Calu3 (cell line): ENCODE measurements around the gene CMPK1. TPM values are rescaled to one million over a fixed set of nuclear protein-coding genes. Genes with fewer than 3 reads are reported as not detected.
"Not testable (repeated sequence)": the region's sequence is repeated elsewhere in the genome, so short reads cannot be mapped to it uniquely, and the experiment has no call there.

Experiments used
- Bru-seq: library from RNA; stranded (reverse); fragments of 400-500 nt; gene quantifications from one replicate; lab custom pipeline; 2021; lab: Mats Ljungman, UMichigan
- BruChase-seq, 2 experiments: library from RNA; stranded (reverse); fragments of 400-500 nt; gene quantifications; one replicate each; lab custom pipeline; 2021; lab: Mats Ljungman, UMichigan
- BruUV-seq: library from RNA; stranded (reverse); fragments of 400-500 nt; replicated peaks from 2 replicates; lab custom pipeline; 2021; lab: Mats Ljungman, UMichigan
- CTCF ChIA-PET: fragments of 300-600 bp; sonication (Branson Sonifier 250); formaldehyde crosslinking; loops from one replicate; lab custom pipeline; 2022; ENCODE audit warnings: antibody characterized with exemption; lab: Charles Lee
- DNase-seq: peaks from one replicate; pipeline ENCODE4 v3.0.0; 2022
- H3K27ac Mint-ChIP-seq: one replicate; pipeline ENCODE4 v1.8.0; 2022; ENCODE audit warnings: mixed read lengths; ENCODE audit not compliant: unreplicated experiment
- H3K27me3 Mint-ChIP-seq: one replicate; pipeline ENCODE4 v1.8.0; 2022; ENCODE audit warnings: mixed read lengths; ENCODE audit not compliant: unreplicated experiment
- H3K36me3 Mint-ChIP-seq: one replicate; pipeline ENCODE4 v1.8.0; 2022; ENCODE audit warnings: mild to moderate bottlenecking, moderate library complexity, mixed read lengths; ENCODE audit not compliant: insufficient read depth, unreplicated experiment
- H3K4me1 Mint-ChIP-seq: one replicate; pipeline ENCODE4 v1.8.0; 2022; ENCODE audit warnings: mild to moderate bottlenecking, low read depth, mixed read lengths; ENCODE audit not compliant: unreplicated experiment
- H3K4me3 Mint-ChIP-seq: one replicate; pipeline ENCODE4 v1.8.0; 2022; ENCODE audit warnings: mild to moderate bottlenecking, low read depth, moderate library complexity, mixed read lengths; ENCODE audit not compliant: unreplicated experiment
- H3K9me3 Mint-ChIP-seq: one replicate; pipeline ENCODE4 v1.8.0; 2022; ENCODE audit warnings: low read depth, mixed read lengths; ENCODE audit not compliant: unreplicated experiment
- intact Hi-C: fragments of 100-400 bp; cut with micrococcal nuclease; formaldehyde crosslinking; loops from one replicate; pipeline ENCODE4 v1.10.0; 2022; ENCODE audit not compliant: unreplicated experiment
- long read RNA-seq: library from polyadenylated mRNA; stranded (forward); transcript quantifications from one replicate; pipeline ENCODE4 v2.0.0, GENCODE V29; 2022
- total RNA-seq: library from RNA; stranded (reverse); gene quantifications from 2 replicates; pipeline ENCODE4 v1.2.3, GENCODE V29; 2022
- TF ChIP-seq, protein P1 (sequence below): fragments of 200-600 bp; IDR thresholded peaks from one replicate; pipeline ENCODE4 v1.8.0; 2022; ENCODE audit warnings: antibody characterized with exemption; ENCODE audit not compliant: unreplicated experiment

The CMPK1 gene
- total RNA-seq (162 and 170 TPM in 2 replicates), Bru-seq, nascent RNA (percentile 95 among the genes with signal in this experiment), BruChase-seq, experiment 1, labeled RNA remaining after a 6-hour chase (percentile 97 among the genes with signal in this experiment), BruChase-seq, experiment 2, labeled RNA remaining after a 2-hour chase (percentile 96 among the genes with signal in this experiment)
- long read RNA-seq, transcript CMPK1-204 (5 exons, 950 nt), result minor isoform, 5 of 415 reads
- long read RNA-seq, transcript CMPK1-203 (6 exons, 2,930 nt), result major isoform, 395 of 415 reads
- long read RNA-seq, partial matches to known transcripts, result 7 of 415 reads
- long read RNA-seq, other reads (novel, unspliced or antisense), result 4 of 415 reads

- DNase-seq, result peak; percentile 89
- H3K36me3 Mint-ChIP-seq, result no peaks in the 10 kb centered on the region
- intact Hi-C loops, result loop anchor here (10.0 kb wide), 1 partner anchor 149 kb away; no protein-coding TSS in a partner anchor
- peaks cover 19% of the 10 kb centered on the region for H3K4me1 Mint-ChIP-seq
- no TSS peak for BruUV-seq
- TF ChIP-seq, protein P1, sequence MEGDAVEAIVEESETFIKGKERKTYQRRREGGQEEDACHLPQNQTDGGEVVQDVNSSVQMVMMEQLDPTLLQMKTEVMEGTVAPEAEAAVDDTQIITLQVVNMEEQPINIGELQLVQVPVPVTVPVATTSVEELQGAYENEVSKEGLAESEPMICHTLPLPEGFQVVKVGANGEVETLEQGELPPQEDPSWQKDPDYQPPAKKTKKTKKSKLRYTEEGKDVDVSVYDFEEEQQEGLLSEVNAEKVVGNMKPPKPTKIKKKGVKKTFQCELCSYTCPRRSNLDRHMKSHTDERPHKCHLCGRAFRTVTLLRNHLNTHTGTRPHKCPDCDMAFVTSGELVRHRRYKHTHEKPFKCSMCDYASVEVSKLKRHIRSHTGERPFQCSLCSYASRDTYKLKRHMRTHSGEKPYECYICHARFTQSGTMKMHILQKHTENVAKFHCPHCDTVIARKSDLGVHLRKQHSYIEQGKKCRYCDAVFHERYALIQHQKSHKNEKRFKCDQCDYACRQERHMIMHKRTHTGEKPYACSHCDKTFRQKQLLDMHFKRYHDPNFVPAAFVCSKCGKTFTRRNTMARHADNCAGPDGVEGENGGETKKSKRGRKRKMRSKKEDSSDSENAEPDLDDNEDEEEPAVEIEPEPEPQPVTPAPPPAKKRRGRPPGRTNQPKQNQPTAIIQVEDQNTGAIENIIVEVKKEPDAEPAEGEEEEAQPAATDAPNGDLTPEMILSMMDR, result no peak
- no peaks in the 10 kb centered on the region for H3K27me3 Mint-ChIP-seq
- CTCF ChIA-PET, result interaction anchor here (0.7 to 1.6 kb wide), 7 partner anchors 8 to 154 kb away, joined by 3 to 8 read pairs (median 6); partner anchors contain the start of genes PDZK1IP1 and STIL
- peak within 1 kb of the TSS; percentile 86 for H3K27ac Mint-ChIP-seq
- H3K4me3 Mint-ChIP-seq, result no peak within 1 kb of the TSS
- H3K9me3 Mint-ChIP-seq, result no peaks in the 10 kb centered on the region
Observed at GRCh38 chr1:47333578-47333921, at the start of gene CMPK1. Gene CMPK1, plus strand, starts transcription at chr1:47333790. Its CDS starts 156 bp downstream, at chr1:47333946.

DNA sequence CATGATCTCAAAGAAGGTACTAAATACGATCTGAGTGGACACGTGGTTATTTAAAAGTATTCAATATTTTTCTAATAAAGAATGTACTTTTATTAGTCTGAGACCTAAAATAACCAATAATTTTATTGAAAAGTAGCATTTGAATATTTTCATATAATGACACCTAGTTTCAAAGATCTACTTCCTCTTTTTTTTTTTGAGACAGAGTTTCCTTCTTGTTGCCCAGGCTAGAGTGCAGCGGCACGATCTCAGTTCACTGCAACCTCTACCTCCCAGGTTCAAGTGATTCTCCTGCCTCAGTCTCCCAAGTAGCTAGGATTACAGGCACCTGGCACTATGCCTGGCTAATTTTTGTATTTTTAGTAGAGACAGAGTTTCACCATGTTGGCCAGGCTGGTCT is 45.5 kb upstream of the CMPK1 start:
- H3K27ac Mint-ChIP-seq, H3K27me3 Mint-ChIP-seq, DNase-seq, BruUV-seq, CTCF ChIA-PET, H3K9me3 Mint-ChIP-seq, intact Hi-C loops, H3K4me3 Mint-ChIP-seq: not testable (repeated sequence)
- H3K36me3 Mint-ChIP-seq, result peaks cover 16% of the 10 kb centered on the region
- H3K4me1 Mint-ChIP-seq, result peaks cover 15% of the 10 kb centered on the region

- H3K9me3 Mint-ChIP-seq, BruUV-seq, H3K4me3 Mint-ChIP-seq, H3K27me3 Mint-ChIP-seq, H3K27ac Mint-ChIP-seq, H3K4me1 Mint-ChIP-seq, DNase-seq, intact Hi-C loops: not testable (repeated sequence)
- CTCF ChIA-PET, result interaction anchor here (0.6 kb wide), 1 partner anchor 16 kb away, joined by 3 read pairs; no protein-coding TSS in a partner anchor
- peaks cover 31% of the 10 kb centered on the region for H3K36me3 Mint-ChIP-seq
Observed at GRCh38 chr1:47294863-47295262, 38.7 kb upstream of the CMPK1 start.

GRCh38 chr1:47295579-47295978 is 38.0 kb upstream of the CMPK1 start:
- CTCF ChIA-PET, result interaction anchor here (0.6 kb wide), 1 partner anchor 15 kb away, joined by 3 read pairs; no protein-coding TSS in a partner anchor
- TF ChIP-seq, protein P1, result no peak
- Mint-ChIP-seq H3K4me3 (no peak overlapping the region), H3K9me3 (no peaks in the 10 kb centered on the region), H3K27me3 (no peaks in the 10 kb centered on the region), H3K36me3 (peaks cover 29% of the 10 kb centered on the region), H3K27ac (no peak overlapping the region), H3K4me1 (peaks cover 6% of the 10 kb centered on the region)
- DNase-seq, result no peak
- intact Hi-C loops, result no loop called here
- no TSS peak for BruUV-seq

GRCh38 chr1:47298025-47298699 is 35.4 kb upstream of the CMPK1 start:
- intact Hi-C loops, result no loop called here
- peaks cover 38% of the 10 kb centered on the region for H3K36me3 Mint-ChIP-seq
- H3K27ac Mint-ChIP-seq, result no peak overlapping the region
- no peaks in the 10 kb centered on the region for H3K4me1 Mint-ChIP-seq
- no peak overlapping the region for H3K4me3 Mint-ChIP-seq
- no TSS peak for BruUV-seq
- no peaks in the 10 kb centered on the region for H3K9me3 Mint-ChIP-seq
- CTCF ChIA-PET, result interaction anchor here (0.7 kb wide), 2 partner anchors 9 to 107 kb away, joined by 3 read pairs; no protein-coding TSS in a partner anchor
- DNase-seq, result no peak
- H3K27me3 Mint-ChIP-seq, result no peaks in the 10 kb centered on the region
- TF ChIP-seq, protein P1, result no peak
